ENCODE measurements around the gene HMCN2.

Gene HMCN2

DNA sequence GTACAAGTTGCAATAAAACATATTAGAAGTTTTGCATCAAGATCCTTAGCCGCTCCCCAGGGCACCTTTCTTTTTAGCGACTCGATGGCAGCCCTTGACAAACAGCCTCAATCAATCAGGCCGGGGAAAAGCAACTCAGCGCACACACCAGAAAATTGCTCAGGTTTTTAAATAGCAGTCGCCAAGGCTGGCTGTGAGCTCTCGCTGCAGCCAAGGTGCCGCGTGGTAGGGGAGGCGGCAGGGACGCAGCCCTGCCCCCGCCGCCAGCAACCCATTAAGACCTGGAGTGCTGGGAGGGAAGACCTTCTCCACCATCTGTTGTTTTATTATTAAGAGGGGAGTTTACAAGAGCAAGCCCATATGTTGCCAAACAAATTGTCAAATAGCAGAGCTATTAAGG lies 201.8 kb downstream of the HMCN2 start:
- Histone ChIP-seq H3K9me3 (ENCODE audit: low read depth, low read length) (no peaks in the 10 kb centered on the region), H3K9ac (ENCODE audit: insufficient read length) (no peak overlapping the region), H3K4me3 (no peak overlapping the region), H3K27ac (no peak overlapping the region), H3K36me3 (ENCODE audit: insufficient read depth, low read length) (peaks cover 27% of the 10 kb centered on the region; the same call in 1 of the 2 replicates)
- no peak for DNase-seq (ENCODE audit: low read depth, low spot score)
- TF ChIP-seq POLR2AphosphoS5 (IDR thresholded peaks at IDR 0.05; ENCODE audit: borderline replicate concordance, low read depth, low read length) (no peak), EZH2 (IDR thresholded peaks at IDR 0.05) (no peak), FOXP2 (optimal IDR thresholded peaks at IDR 0.05; ENCODE audit: control extremely low read depth, extremely low read length, insufficient read depth) (no peak)

DNA sequence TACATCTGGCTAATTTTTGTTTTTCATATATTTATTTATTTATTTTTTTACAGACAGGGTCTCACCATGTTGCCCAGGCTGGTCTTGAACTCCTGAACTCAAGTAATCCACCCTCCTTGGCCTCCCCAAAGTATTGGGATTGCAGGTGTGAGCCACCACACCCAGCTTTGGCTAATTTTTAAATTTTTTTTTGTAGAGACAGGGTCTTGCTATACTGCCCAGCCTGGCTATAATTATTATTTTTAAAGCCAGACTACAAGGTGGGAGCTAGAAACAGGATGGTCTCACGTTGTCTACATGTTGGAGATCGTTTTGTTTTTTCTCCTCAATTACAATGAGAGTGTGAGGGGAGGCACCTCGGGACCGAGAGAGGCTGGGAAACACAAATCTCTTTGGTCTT lies 203.0 kb downstream of the HMCN2 start:
- Histone ChIP-seq H3K27ac (no peak overlapping the region), H3K9ac (ENCODE audit: insufficient read length) (no peak overlapping the region), H3K9me3 (ENCODE audit: low read depth, low read length) (no peaks in the 10 kb centered on the region), H3K4me3 (no peak overlapping the region), H3K36me3 (ENCODE audit: insufficient read depth, low read length) (peaks cover 27% of the 10 kb centered on the region; the same call in 1 of the 2 replicates)
- DNase-seq (ENCODE audit: low read depth, low spot score), result no peak
- no peak for TF ChIP-seq POLR2AphosphoS5 (IDR thresholded peaks at IDR 0.05; ENCODE audit: borderline replicate concordance, low read depth, low read length)
- TF ChIP-seq EZH2 (IDR thresholded peaks at IDR 0.05), result no peak
- TF ChIP-seq FOXP2 (optimal IDR thresholded peaks at IDR 0.05; ENCODE audit: control extremely low read depth, extremely low read length, insufficient read depth), result no peak

DNA sequence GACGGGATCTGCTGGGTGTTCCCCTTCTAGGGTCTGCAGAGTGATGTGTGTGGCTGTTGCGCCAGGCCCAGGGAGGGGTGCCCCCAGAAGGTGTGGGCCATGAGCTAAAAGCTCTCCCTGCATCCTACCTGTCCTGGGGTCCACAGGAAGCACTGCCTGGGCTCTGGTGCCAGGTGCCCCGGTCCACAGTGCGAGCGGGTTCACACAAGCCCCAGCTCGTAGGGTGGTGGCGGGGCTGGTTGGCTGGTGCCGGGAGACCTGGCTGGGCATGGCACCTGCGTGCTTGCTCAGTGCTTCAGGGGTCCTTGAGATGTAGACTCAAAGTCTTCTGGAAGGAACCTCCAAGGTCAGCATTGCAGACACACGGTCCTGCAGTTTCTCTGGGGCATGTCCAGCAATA lies 204.7 kb downstream of the HMCN2 start:
- TF ChIP-seq POLR2AphosphoS5 (IDR thresholded peaks at IDR 0.05; ENCODE audit: borderline replicate concordance, low read depth, low read length), result no peak
- no peak for TF ChIP-seq FOXP2 (optimal IDR thresholded peaks at IDR 0.05; ENCODE audit: control extremely low read depth, extremely low read length, insufficient read depth)
- no peak for TF ChIP-seq EZH2 (IDR thresholded peaks at IDR 0.05)
- H3K4me3 ChIP-seq, result no peak overlapping the region
- no peak overlapping the region for H3K9ac ChIP-seq (ENCODE audit: insufficient read length)
- H3K27ac ChIP-seq, result no peak overlapping the region
- peaks cover 19% of the 10 kb centered on the region; the same call in 1 of the 2 replicates for H3K36me3 ChIP-seq (ENCODE audit: insufficient read depth, low read length)
- no peak for DNase-seq (ENCODE audit: low read depth, low spot score)
- no peaks in the 10 kb centered on the region for H3K9me3 ChIP-seq (ENCODE audit: low read depth, low read length)

DNA sequence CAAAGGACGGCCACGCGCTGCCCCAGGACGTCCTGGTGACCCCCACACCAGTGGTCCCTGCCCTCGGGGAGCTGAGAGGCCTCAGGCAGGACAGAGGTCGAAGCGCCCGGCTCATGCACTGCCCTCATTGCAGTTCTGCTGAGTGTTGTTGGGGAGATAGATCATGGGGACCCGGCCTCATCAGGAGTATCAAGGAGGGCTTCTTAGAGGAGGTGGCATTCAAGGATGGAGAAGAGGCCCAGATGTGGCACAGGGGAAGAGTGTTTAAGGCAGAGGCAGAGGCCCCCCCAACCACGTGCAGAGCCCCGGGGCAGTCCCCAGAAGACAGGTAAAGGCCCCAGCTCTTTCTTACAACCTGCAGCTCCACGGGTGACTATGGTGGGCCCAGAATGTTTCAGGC lies 205.4 kb downstream of the HMCN2 start:
- H3K4me3 ChIP-seq, result no peak overlapping the region
- no peak for DNase-seq (ENCODE audit: low read depth, low spot score)
- TF ChIP-seq EZH2 (IDR thresholded peaks at IDR 0.05) (no peak), POLR2AphosphoS5 (IDR thresholded peaks at IDR 0.05; ENCODE audit: borderline replicate concordance, low read depth, low read length) (no peak), FOXP2 (optimal IDR thresholded peaks at IDR 0.05; ENCODE audit: control extremely low read depth, extremely low read length, insufficient read depth) (no peak)
- H3K9ac ChIP-seq (ENCODE audit: insufficient read length), result no peak overlapping the region
- H3K27ac ChIP-seq, result no peak overlapping the region
- peaks cover 19% of the 10 kb centered on the region; the same call in 1 of the 2 replicates for H3K36me3 ChIP-seq (ENCODE audit: insufficient read depth, low read length)
- no peaks in the 10 kb centered on the region for H3K9me3 ChIP-seq (ENCODE audit: low read depth, low read length)

DNA sequence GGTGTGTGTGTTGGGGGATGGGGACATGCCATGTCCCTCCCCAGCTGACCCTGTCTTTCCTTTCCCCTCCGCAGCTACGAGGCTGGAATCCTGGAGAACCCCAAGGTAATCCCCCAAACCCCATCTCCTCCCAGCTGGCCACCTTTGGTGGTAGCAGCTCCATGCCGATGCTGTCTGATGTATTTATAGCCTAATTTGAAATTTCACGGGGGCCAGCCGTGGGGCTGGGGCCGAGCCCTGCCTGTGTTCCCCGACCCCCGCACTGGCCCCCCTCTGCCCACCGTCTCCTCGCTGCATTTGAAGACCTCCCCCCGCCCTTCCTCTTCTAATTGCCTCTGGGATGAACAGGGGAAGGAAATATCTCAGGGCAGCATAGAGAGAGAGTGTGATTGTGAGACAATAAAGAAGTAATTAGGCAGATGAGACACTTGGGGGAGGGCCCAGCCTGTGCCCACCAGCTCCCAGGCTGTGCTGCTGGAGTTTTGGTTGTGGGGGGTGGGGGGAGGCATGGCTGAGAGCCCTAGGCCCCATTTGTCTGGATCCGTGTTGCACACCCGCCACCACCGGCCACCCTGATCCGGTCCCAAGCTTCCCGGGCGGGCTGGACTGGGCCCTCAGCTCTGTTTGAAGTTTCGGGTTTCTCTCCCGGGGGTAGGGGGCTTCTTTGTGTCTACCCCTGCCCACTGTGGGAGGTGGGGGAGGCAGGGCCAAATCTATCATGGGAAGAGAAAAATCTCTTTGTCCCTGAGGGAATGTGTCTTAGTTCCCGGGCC lies 206.0 kb downstream of the HMCN2 start:
- H3K27ac ChIP-seq, result 0 out of 2 replicates have a peak overlapping the region, but pooled peaks have one; percentile 3
- H3K36me3 ChIP-seq (ENCODE audit: insufficient read depth, low read length), result peaks cover 14% of the 10 kb centered on the region; the same call in 1 of the 2 replicates

DNA sequence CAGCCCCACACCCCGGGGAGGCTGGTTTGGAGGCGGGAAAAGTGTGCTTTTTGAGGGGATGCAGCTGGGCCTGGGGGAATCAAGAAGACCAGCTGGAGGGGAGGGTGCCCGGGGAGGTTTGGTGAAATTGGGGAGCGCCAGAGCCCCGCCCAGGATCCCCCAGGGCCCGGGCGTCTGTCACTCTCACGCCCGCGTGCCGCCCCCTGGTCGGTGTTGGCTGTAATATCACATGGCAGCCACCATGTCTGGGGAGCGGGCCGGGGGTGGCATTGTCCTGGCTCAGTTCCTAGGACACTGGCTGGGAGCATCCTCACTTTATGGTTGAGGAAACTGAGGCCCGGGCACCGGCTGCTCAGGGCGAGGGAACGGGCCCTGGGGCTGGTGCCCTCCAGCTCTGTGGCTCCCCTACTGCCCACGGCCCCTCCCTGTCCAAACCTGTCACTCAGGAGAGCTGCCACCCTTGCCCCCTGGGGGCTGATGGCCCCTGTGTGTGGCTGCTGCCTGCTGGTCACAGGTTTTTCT lies 206.7 kb downstream of the HMCN2 start:
- Histone ChIP-seq H3K9ac (ENCODE audit: insufficient read length) (peak overlapping the region; percentile 17), H3K36me3 (ENCODE audit: insufficient read depth, low read length) (peaks cover 16% of the 10 kb centered on the region; the same call in 1 of the 2 replicates), H3K9me3 (ENCODE audit: low read depth, low read length) (no peaks in the 10 kb centered on the region), H3K4me3 (no peak overlapping the region), H3K27ac (no peak overlapping the region)
- DNase-seq (ENCODE audit: low read depth, low spot score), result no peak
- TF ChIP-seq POLR2AphosphoS5 (IDR thresholded peaks at IDR 0.05; ENCODE audit: borderline replicate concordance, low read depth, low read length) (no peak), FOXP2 (optimal IDR thresholded peaks at IDR 0.05; ENCODE audit: control extremely low read depth, extremely low read length, insufficient read depth) (no peak), EZH2 (IDR thresholded peaks at IDR 0.05) (no peak)

More for the DNA sequence above, 206.0 kb downstream of the HMCN2 start:
- Histone ChIP-seq H3K9me3 (ENCODE audit: low read depth, low read length) (no peaks in the 10 kb centered on the region), H3K4me3 (no peak overlapping the region), H3K9ac (ENCODE audit: insufficient read length) (peak overlapping the region; percentile 17)
- no peak for TF ChIP-seq EZH2 (IDR thresholded peaks at IDR 0.05)
- no peak for TF ChIP-seq POLR2AphosphoS5 (IDR thresholded peaks at IDR 0.05; ENCODE audit: borderline replicate concordance, low read depth, low read length)
- TF ChIP-seq FOXP2 (optimal IDR thresholded peaks at IDR 0.05; ENCODE audit: control extremely low read depth, extremely low read length, insufficient read depth), result no peak
- DNase-seq (ENCODE audit: low read depth, low spot score), result no peak

DNA sequence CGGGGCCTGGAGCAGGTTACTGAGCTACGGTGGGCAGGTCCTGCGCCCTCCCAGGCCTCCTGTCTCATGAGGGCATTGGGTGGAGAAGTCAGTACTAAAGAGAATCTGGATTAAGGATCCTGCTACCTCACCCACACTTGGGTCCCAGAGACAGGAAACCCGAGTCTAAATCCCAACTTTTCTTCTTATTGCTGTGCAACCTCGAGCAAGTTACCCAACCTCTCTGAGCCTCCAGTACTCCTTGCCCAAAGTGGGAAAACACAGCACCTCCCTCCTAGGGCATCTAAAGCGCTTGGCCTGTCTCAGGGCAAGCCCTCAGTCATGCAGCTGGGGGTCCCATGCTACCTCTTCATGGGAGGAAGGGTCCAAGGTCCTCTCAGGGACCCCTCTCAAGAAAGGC lies 207.4 kb downstream of the HMCN2 start:
- Histone ChIP-seq H3K9me3 (ENCODE audit: low read depth, low read length) (no peaks in the 10 kb centered on the region), H3K36me3 (ENCODE audit: insufficient read depth, low read length) (peaks cover 17% of the 10 kb centered on the region; the same call in 1 of the 2 replicates), H3K4me3 (no peak overlapping the region), H3K27ac (no peak overlapping the region), H3K9ac (ENCODE audit: insufficient read length) (no peak overlapping the region)
- DNase-seq (ENCODE audit: low read depth, low spot score), result no peak
- TF ChIP-seq POLR2AphosphoS5 (IDR thresholded peaks at IDR 0.05; ENCODE audit: borderline replicate concordance, low read depth, low read length), result no peak
- TF ChIP-seq EZH2 (IDR thresholded peaks at IDR 0.05), result no peak
- no peak for TF ChIP-seq FOXP2 (optimal IDR thresholded peaks at IDR 0.05; ENCODE audit: control extremely low read depth, extremely low read length, insufficient read depth)

DNA sequence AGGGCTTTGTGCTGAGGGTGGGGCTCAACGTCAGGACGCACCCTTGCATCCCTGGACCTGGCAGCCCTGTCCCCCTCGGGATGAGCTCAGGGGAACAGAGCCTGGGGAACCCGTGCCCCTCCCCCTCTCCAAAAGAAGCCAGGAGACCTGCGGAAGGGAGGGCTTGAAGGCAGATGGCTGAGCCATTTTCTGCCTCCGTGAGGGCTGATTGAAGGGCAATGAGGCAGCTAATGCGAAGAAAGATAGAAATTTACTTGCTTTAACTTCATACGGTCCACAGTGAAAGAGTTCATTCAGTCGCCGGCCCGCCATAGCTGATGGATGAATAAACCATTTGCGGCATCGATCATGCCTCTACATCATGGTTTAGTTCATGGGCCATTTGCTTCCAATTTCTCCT lies 208.0 kb downstream of the HMCN2 start:
- no peak overlapping the region for H3K9ac ChIP-seq (ENCODE audit: insufficient read length)
- no peak overlapping the region for H3K4me3 ChIP-seq
- TF ChIP-seq POLR2AphosphoS5 (IDR thresholded peaks at IDR 0.05; ENCODE audit: borderline replicate concordance, low read depth, low read length) (no peak), FOXP2 (optimal IDR thresholded peaks at IDR 0.05; ENCODE audit: control extremely low read depth, extremely low read length, insufficient read depth) (no peak), EZH2 (IDR thresholded peaks at IDR 0.05) (no peak)
- no peak overlapping the region for H3K27ac ChIP-seq
- H3K9me3 ChIP-seq (ENCODE audit: low read depth, low read length), result no peaks in the 10 kb centered on the region
- DNase-seq (ENCODE audit: low read depth, low spot score), result no peak
- peaks cover 17% of the 10 kb centered on the region; the same call in 1 of the 2 replicates for H3K36me3 ChIP-seq (ENCODE audit: insufficient read depth, low read length)
